Loucy (cell line): ENCODE measurements around the gene ARHGAP15.

Experiments used
- H2AFZ ChIP-seq: fragments of 200-600 bp; sonication (generic); 2 replicates; pipeline ENCODE4 v1.6.0; 2016; ENCODE audit warnings: antibody characterized with exemption, mild to moderate bottlenecking, low read length, moderate library complexity
- H3F3A ChIP-seq: fragments of 200-600 bp; 2 replicates; pipeline ENCODE4 v1.6.0; 2016; ENCODE audit warnings: antibody characterized with exemption, low read depth, mild to moderate bottlenecking
- H3K27me3 ChIP-seq: fragments of 200-600 bp; sonication (generic); 2 replicates; pipeline ENCODE4 v1.6.1; 2014; ENCODE audit warnings: low read length, mild to moderate bottlenecking; ENCODE audit not compliant: insufficient read depth, poor library complexity, severe bottlenecking
- H3K36me3 ChIP-seq: fragments of 200-600 bp; sonication (generic); 2 replicates; pipeline ENCODE4 v1.6.1; 2016; ENCODE audit warnings: low read length; ENCODE audit not compliant: insufficient read depth
- H3K4me1 ChIP-seq: fragments of 200-600 bp; sonication (generic); 2 replicates; pipeline ENCODE4 v1.5.1; 2014; ENCODE audit warnings: low read length, mild to moderate bottlenecking; ENCODE audit not compliant: insufficient read depth, poor library complexity, severe bottlenecking
- H3K4me2 ChIP-seq: fragments of 200-600 bp; sonication (generic); 2 replicates; pipeline ENCODE4 v1.6.0; 2014; ENCODE audit warnings: antibody characterized with exemption, low read length, low read depth, mild to moderate bottlenecking; ENCODE audit not compliant: poor library complexity, severe bottlenecking
- H3K4me3 ChIP-seq: fragments of 200-600 bp; sonication (generic); 2 replicates; pipeline ENCODE4 v1.5.1; 2014; ENCODE audit warnings: low read length, mild to moderate bottlenecking, mixed read lengths; ENCODE audit not compliant: poor library complexity, severe bottlenecking
- H3K79me2 ChIP-seq: fragments of 200-600 bp; sonication (generic); 2 replicates; pipeline ENCODE4 v1.6.1; 2014; ENCODE audit warnings: low read length; ENCODE audit not compliant: insufficient read depth
- H3K9ac ChIP-seq: fragments of 200-600 bp; sonication (generic); 2 replicates; pipeline ENCODE4 v1.6.0; 2014; ENCODE audit warnings: mild to moderate bottlenecking, low read depth, low read length, moderate library complexity; ENCODE audit not compliant: poor library complexity, severe bottlenecking
- H3K9me2 ChIP-seq: fragments of 200-600 bp; sonication (generic); replicated peaks from 2 replicates; pipeline ENCODE4 v1.6.1; 2016; ENCODE audit warnings: low read depth, low read length, mixed read lengths
- H3K9me3 ChIP-seq: fragments of 200-600 bp; sonication (generic); 2 replicates; pipeline ENCODE4 v1.6.1; 2014; ENCODE audit warnings: mild to moderate bottlenecking, antibody characterized with exemption, low read length, low read depth; ENCODE audit not compliant: insufficient read depth
- H4K20me1 ChIP-seq: fragments of 200-600 bp; sonication (generic); 2 replicates; pipeline ENCODE4 v1.6.0; 2014; ENCODE audit warnings: antibody characterized with exemption, low read length, mild to moderate bottlenecking; ENCODE audit not compliant: insufficient read depth, poor library complexity, severe bottlenecking
- EZH2phosphoT487 ChIP-seq: fragments of 200-600 bp; IDR thresholded peaks from 2 replicates; pipeline ENCODE4 v1.6.1; 2018; ENCODE audit warnings: antibody characterized with exemption, mild to moderate bottlenecking, moderate library complexity, borderline replicate concordance
- TF ChIP-seq, protein P1 (sequence below): fragments of 200-600 bp; sonication (generic); conservative IDR thresholded peaks from 2 replicates; pipeline ENCODE4 v1.5.1; 2014; ENCODE audit warnings: mild to moderate bottlenecking, antibody characterized with exemption, low read length

The ARHGAP15 gene

DNA sequence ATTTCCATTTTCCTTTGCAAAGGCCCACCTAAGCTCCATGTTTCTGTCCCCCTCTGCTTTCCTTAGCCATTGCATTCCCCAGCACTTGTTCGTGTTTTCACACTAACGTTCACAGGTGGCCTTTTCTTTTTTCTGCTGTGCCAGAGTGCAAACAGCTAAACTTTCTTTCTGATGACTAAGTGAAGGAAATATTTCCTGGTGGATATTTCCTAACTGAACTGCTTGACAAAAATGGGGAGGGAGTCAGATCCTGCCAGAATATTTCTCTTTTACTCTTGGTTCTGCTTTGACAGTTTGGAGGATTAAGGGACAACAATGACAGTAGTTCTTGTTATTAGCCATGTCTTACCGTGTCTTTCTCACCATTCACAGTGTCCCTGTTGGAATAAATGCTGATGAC lies 344.0 kb downstream of the ARHGAP15 start:
- H3K9ac ChIP-seq, result no peak overlapping the region

DNA sequence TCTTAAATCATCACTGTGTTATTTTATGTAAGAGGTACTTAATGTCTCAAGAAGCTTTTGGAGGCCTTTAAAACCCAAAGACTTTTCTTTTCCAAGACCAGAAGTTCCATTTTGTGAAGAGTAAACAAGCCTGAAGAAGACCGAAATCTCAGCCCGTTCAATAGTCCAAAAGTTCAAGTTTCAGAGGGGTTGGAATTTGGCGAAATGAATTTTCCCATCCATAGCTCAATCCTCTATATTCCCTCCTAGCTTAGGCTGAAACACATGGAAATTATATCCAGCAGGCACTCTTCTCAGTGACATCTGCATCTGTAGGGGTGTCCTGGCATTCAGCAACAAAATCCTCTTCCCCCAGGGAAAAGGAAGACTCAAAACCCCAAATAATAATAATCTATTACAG lies 344.6 kb downstream of the ARHGAP15 start:
- Histone ChIP-seq H3K79me2 (no peaks in the 10 kb centered on the region), H4K20me1 (peaks cover 4% of the 10 kb centered on the region), H3K9ac (no peak overlapping the region), H3K4me2 (no peak overlapping the region), H3K4me3 (no peak overlapping the region), H3K36me3 (peaks cover 16% of the 10 kb centered on the region; the same call in 1 of the 2 replicates), H3K4me1 (no peaks in the 10 kb centered on the region), H3K9me2 (no peaks in the 10 kb centered on the region), H3K9me3 (no peaks in the 10 kb centered on the region), H3F3A (no peaks in the 10 kb centered on the region), H2AFZ (no peak overlapping the region), H3K27me3 (no peaks in the 10 kb centered on the region)
- TF ChIP-seq, protein P1, sequence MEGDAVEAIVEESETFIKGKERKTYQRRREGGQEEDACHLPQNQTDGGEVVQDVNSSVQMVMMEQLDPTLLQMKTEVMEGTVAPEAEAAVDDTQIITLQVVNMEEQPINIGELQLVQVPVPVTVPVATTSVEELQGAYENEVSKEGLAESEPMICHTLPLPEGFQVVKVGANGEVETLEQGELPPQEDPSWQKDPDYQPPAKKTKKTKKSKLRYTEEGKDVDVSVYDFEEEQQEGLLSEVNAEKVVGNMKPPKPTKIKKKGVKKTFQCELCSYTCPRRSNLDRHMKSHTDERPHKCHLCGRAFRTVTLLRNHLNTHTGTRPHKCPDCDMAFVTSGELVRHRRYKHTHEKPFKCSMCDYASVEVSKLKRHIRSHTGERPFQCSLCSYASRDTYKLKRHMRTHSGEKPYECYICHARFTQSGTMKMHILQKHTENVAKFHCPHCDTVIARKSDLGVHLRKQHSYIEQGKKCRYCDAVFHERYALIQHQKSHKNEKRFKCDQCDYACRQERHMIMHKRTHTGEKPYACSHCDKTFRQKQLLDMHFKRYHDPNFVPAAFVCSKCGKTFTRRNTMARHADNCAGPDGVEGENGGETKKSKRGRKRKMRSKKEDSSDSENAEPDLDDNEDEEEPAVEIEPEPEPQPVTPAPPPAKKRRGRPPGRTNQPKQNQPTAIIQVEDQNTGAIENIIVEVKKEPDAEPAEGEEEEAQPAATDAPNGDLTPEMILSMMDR, result no peak
- no peak for TF ChIP-seq EZH2phosphoT487

More for the DNA sequence above, 344.0 kb downstream of the ARHGAP15 start:
- H4K20me1 ChIP-seq, result peaks cover 3% of the 10 kb centered on the region
- H3K4me3 ChIP-seq, result no peak overlapping the region
- H2AFZ ChIP-seq, result no peak overlapping the region
- H3K9me3 ChIP-seq, result no peaks in the 10 kb centered on the region
- no peak overlapping the region for H3K4me2 ChIP-seq
- H3K79me2 ChIP-seq, result no peaks in the 10 kb centered on the region
- H3F3A ChIP-seq, result no peaks in the 10 kb centered on the region
- H3K36me3 ChIP-seq, result peaks cover 16% of the 10 kb centered on the region; the same call in 1 of the 2 replicates
- TF ChIP-seq EZH2phosphoT487, result no peak
- TF ChIP-seq, protein P1, result no peak
- H3K27me3 ChIP-seq, result no peaks in the 10 kb centered on the region
- H3K4me1 ChIP-seq, result no peaks in the 10 kb centered on the region
- H3K9me2 ChIP-seq, result no peaks in the 10 kb centered on the region

DNA sequence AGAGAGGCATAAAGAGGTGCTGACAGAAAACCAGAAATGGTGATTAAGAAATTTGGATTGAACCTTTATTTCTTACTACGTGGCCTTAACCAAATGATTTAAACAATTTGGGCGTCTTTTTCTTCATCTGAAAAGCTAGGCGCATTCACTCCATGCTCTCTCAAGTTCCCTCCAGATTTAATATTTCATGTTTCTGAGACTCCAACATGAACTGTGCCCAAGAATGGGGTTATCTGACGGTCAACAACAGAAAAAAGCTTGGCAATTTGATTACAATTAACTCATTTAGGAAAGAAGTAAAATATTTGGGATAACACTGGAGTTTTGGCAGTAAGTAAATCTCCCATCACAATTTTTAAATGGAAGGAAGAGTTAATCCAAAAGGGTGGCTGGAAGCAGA lies 345.4 kb downstream of the ARHGAP15 start:
- peaks cover 16% of the 10 kb centered on the region; the same call in 1 of the 2 replicates for H3K36me3 ChIP-seq
- H3K9ac ChIP-seq, result no peak overlapping the region
- peaks cover 4% of the 10 kb centered on the region for H4K20me1 ChIP-seq
- no peak for TF ChIP-seq EZH2phosphoT487
- TF ChIP-seq, protein P1, result no peak
- no peaks in the 10 kb centered on the region for H3K9me3 ChIP-seq
- H3K9me2 ChIP-seq, result no peaks in the 10 kb centered on the region
- H3K79me2 ChIP-seq, result no peaks in the 10 kb centered on the region
- H3K27me3 ChIP-seq, result no peaks in the 10 kb centered on the region
- H3K4me2 ChIP-seq, result no peak overlapping the region
- H3K4me1 ChIP-seq, result no peaks in the 10 kb centered on the region
- no peak overlapping the region for H2AFZ ChIP-seq
- no peak overlapping the region for H3K4me3 ChIP-seq
- H3F3A ChIP-seq, result no peaks in the 10 kb centered on the region
